SK-MEL-5 (cell line): ENCODE measurements around the gene RNF11. TPM values are rescaled to one million over a fixed set of nuclear protein-coding genes. Genes with fewer than 3 reads are reported as not detected.

Experiments used
- DNase-seq: peaks from one replicate; pipeline ENCODE4 v3.0.0-alpha.2; 2016; ENCODE audit warnings: low read depth, low spot score
- in situ Hi-C: cut with HindIII; loops from 2 replicates; pipeline ENCODE4 v1.10.0; 2016; ENCODE audit warnings: low sequenced_read_pairs, high pct_unique_total_duplicates, low pct_unique_long_range_greater_than_20kb
- total RNA-seq: library from RNA; depleted of rRNA; stranded (reverse); fragments of >200 nt; shearing (Covaris generic); gene quantifications from 2 replicates; pipeline ENCODE4 v1.2.3, GENCODE V29; 2014; rRNA removed

RNF11 gene
- total RNA-seq, 1 experiment from 2014 or later, result 103 TPM

DNA sequence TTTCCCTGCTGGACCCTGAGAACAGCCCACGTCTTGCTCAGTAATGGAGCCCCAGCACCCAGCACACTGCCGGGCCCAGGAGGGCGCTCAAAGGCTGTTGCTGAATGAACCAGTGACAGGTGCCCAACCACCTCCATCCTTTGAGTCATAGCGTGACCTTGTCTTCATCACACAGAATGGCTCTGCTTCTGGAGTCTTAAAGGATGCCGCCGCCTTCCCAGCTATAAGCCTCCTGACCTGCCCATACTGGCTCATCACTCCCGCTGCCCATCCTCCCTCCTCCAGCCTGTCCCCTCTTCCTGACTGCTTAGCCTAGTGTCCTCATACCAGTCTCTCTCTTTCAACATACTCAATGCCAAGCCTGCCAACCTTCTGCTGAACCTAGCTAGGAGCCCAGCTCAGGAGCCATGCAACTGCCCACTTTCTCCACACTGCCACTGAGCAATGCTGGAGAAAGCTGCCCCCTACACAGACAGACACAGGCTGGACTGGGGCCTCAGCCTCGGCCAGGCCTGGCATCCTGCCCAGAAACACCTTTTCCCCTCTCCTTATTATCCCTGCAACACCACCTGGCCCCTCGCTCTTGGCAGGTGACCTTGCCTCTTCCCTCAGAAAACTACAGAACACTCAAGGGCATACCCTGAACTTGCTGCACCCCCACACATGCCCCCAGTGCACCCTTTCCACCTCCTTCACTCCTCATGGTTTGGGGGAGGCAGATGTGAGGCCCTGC, 80.2 kb downstream of the RNF11 start:
- DNase-seq, result no peak
- in situ Hi-C loops, result no loop called here

DNA sequence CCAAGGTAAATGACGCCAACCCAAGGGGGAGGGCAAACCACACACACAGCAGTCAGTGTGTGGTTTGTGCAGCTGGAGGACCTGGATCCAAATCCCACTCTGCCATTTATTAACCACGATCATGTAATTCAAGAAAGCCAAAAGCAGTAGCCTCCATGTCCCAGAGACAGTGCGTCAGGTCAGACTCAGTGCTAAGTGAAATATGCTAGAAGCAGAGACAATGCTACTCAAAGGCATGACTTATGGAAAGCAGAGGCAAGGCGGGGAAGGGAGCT, 80.7 kb downstream of the RNF11 start:
- in situ Hi-C loops, result no loop called here
- DNase-seq, result no peak

DNA sequence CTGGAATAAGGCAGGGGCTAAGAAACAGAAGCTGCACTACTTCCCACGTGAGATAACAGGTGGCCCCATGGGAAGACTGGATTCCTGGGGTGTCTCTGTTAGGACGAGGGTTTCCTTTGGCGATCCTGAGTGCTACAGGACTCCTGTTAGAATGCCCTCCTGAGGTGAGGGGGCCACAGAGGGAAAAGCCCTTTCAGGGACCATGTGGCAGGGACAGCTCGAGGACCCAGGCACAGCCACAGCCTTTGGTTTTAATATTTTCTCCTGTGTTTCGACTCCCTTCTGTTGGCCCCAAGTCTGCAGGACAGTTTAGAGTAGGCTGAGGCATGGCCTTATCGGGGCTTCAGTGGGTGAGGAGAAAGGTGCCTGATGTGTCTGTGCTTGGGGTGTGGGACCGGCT, 81.7 kb downstream of the RNF11 start:
- in situ Hi-C loops, result no loop called here
- DNase-seq, result no peak

DNA sequence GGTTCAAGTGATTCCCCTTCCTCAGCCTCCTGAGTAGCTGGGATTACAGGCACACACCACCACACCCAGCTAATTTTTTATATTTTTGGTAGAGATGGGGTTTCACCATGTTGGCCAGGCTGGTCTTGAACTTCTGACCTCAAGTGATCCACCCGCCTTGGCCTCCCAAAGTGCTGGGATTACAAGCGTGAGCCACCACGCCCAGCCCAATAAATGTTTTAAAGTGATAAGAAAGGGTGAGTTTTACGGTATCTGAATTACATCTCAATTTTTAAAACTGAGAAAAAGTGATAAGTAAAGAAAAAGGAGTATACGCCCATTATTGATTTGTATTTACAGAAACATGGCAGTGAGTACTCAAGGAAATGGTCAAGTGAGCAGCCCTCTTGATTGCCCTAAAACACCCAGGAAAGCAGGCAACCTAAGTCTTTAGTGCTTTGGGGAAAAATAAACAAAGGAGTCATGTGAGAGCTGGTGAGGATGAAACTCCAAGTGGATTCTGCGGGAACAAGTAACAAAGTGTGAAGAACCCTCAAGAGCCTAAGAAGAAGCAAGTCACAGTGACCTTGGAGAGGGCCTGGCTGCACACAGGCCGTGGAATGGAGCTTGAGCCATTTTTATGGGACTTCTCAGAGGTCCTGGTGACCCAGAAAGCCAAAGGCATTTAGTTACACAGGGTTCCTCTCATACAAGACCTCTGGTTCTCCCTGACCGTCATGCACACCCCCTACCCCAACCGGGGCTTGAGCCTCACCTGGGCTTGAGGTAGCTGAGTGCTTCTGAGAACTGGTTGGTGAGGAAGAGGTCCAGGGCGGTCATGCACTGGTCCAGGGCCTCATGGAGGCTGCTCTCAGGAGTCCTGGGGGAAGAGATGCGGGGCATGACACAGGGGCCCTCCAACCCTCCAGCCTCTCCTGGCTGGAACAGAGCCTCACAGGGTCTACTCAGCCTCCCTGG, 85.2 kb downstream of the RNF11 start:
- DNase-seq, result peak; percentile 30
- in situ Hi-C loops, result no loop called here

DNA sequence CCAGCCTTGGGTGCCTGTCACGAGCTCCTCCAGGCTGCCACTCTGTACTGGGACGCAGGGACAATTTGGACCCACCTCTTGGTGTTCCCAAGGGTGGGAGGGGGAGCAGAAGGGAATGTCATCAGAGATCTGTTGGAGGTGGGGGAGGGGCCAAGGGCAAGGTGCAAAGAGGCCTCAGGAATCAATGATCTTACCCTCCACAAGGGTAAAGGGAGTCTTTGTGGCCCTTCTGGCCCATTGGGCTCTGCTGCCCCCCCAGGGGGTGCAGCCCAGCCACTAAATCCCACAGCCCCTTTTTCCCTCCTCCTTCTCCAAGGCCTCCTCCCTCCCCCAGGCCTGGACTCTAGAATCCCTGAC, 85.8 kb downstream of the RNF11 start:
- in situ Hi-C loops, result no loop called here
- no peak for DNase-seq

DNA sequence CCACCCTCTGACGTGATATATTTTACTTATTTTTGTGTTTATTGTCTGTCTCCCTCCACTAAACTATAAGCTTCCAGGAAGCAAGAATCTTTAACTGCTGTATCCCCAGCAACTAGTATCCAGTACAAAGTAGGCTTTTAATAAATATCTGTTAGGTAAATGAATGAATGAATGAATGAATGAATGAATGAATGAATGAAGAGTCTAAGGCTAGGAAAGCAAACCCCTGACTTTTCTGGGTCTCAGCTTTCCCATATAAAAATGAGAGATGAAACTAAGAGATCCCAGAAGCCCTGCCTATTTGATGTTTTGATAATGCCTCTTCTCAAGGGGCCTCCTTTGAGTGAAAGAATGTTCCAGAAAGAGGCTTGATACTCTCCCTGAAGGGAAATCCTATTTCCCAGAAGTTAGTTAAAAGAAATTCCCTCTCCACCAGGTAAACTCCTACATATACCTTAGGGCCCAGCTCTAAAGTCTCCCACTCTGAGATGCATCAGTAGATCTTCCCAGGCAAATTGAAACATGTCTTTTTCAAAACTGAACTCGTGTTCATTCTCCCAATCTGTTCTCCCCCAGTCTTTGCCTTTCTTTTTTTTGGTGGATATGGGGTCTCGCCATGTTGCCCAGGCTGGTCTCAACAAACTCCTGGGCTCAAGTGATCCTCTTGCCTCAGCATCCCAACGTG, 86.5 kb downstream of the RNF11 start:
- DNase-seq, result no peak
- in situ Hi-C loops, result no loop called here

Other genes with a start within 250 kb of the RNF11 start
- not detected in 2 replicates for gene C1orf185, start 134.0 kb upstream of the RNF11 start, total RNA-seq
- 2.4 and 3.5 TPM in 2 replicates for gene TTC39A, start 94.3 kb downstream of the RNF11 start, total RNA-seq